Caki2 (cell line): Measurements from ENCODE around the gene MZT2A. TPM values are rescaled to one million over a fixed set of nuclear protein-coding genes. Genes with fewer than 3 reads are reported as not detected.
"Not testable (repeated sequence)": the region's sequence is repeated elsewhere in the genome, so short reads cannot be mapped to it uniquely, and the experiment has no call there.

Source experiments
- DNase-seq: peaks from one replicate; pipeline ENCODE4 v3.0.0-alpha.2; 2015; ENCODE audit warnings: low read depth
- in situ Hi-C: cut with HindIII; loops from 2 replicates; pipeline ENCODE4 v1.10.0; 2016; ENCODE audit warnings: low sequenced_read_pairs, low pct_unique_long_range_greater_than_20kb, mixed read lengths
- total RNA-seq: library from RNA; depleted of rRNA; stranded (reverse); fragments of >200 nt; shearing (Covaris generic); gene quantifications from 2 replicates; pipeline ENCODE4 v1.2.3, GENCODE V29; 2014; ENCODE audit warnings: low replicate concordance; rRNA removed

The MZT2A gene
- total RNA-seq, 1 experiment from 2014 or later: 282 TPM

DNA sequence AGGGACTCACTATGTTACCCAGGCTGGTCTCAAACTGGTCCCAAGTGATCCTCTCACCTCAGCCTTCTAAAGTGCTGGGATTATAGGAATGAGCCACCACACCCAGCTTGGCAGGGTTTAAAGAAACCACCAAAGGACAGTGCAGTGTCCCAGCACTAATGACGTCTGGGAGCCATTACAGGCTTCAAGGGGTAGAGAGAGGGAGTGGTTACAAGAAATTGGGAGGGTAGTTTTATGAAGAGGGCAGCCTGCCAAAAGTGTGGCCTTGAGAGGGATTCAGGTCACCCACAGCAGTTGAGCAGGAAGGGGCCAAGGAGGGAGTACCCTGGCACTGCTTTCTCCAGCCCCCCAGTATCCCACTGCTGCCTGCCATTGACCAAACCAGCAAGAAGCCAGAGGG is 15.0 kb downstream of the MZT2A start:
- in situ Hi-C loops, DNase-seq: not testable (repeated sequence)

DNA sequence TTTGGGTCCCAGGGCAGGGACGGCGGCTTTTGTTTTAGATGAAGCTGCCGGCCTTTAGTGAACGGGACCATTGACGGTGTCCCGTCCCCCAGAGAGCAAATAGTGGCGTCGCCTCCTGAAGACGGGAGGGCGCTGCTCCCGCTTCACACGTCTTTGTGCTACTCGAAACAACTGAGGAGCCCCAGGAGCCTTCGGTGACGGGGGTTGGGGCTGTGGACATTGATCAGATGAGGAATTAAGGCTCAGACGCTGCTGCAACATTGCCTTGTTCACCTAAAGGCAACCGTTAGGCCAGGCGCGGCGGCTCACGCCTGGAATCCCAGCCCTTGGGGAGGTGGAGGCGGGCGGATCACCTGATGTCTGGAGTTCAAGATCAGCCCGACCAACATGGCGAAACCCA is 15.8 kb downstream of the MZT2A start:
- in situ Hi-C loops, DNase-seq: not testable (repeated sequence)

GRCh38 chr2:131475831-131476230 is 16.4 kb downstream of the MZT2A start, which contains the start of gene TUBA3D:
TSS of gene TUBA3D (plus strand) at chr2:131476119. CDS start at chr2:131476200, 81 bp downstream.
- no peak for DNase-seq
- in situ Hi-C loops: no loop called here

GRCh38 chr2:131473266-131473665 is 18.9 kb downstream of the MZT2A start:
- in situ Hi-C loops, DNase-seq: not testable (repeated sequence)

DNA sequence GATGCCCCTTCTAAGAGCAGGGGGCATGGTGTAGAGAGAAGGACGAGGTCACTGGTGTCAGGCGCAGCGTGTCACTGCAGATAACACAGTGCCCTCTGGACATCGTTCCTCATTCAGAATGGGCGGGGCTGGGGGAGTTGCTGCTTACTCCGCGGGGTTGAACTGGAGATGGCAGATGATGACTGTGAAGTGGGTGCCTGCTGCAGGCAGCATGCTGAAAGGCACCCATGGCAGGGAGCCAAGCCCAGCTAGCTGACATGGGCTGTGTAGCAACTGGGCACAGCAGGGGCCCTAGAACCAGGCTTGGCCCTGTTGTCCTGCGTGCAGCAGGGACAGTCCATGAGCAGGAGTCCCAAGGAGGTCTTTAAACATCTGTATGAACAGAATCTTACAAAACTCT is 20.6 kb downstream of the MZT2A start:
- in situ Hi-C loops, DNase-seq: not testable (repeated sequence)

GRCh38 chr2:131470944-131471343 is 21.3 kb downstream of the MZT2A start:
- DNase-seq, in situ Hi-C loops: not testable (repeated sequence)

DNA sequence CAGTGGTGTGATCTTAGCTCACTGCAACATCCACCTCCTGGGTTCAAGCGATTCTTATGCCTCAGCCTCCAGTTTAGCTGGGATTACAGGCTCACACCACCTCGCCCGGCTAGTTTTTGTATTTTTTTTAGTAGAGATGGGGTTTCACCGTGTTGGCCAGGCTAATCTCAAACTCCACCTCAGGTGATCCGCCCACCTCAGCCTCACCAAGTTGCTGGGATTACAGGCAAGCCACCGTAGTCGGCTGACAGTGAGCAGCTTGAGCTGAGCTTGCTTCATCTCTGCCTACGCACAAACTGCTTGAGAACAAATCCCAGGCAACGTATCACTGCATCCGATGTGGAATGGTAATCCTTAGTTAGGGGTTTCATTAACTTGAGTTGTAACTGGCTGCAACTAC is 24.5 kb downstream of the MZT2A start:
- in situ Hi-C loops, DNase-seq: not testable (repeated sequence)

- in situ Hi-C loops, DNase-seq: not testable (repeated sequence)
These were observed 37.3 kb downstream of the MZT2A start for GRCh38 chr2:131454914-131455313.

DNA sequence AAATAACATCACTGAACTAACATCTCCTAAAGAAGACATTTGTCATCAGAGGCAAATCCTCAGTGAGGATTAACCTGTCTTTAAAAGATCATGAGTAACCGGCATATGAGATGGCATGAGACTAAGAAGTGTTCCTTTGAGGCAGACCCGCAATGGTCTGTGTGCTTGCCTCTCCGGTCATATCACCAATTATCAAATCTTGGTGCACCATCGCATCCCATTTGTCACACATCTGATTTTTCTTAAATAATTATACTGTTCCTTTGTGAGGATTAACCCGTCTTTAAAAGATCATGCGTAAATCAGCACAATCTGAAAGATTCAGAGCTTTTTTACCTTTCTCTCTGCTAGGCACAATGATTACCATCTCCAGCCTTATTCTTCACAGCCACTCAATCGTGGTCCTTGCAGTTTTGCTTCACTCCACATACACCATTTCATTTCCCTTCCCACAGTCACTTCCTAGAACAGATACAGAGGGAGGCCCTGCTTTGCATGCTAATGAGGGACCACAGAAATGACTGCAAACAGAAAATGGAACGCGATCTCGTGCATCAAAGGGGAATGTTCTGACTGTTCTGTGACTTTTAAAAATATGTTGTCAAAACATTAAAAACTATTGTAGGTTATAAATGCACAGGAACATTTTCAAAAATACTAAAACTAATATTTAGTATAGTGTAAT is 40.8 kb downstream of the MZT2A start:
- in situ Hi-C loops, DNase-seq: not testable (repeated sequence)

GRCh38 chr2:131447981-131448380 is 44.2 kb downstream of the MZT2A start:
- in situ Hi-C loops, DNase-seq: not testable (repeated sequence)

DNA sequence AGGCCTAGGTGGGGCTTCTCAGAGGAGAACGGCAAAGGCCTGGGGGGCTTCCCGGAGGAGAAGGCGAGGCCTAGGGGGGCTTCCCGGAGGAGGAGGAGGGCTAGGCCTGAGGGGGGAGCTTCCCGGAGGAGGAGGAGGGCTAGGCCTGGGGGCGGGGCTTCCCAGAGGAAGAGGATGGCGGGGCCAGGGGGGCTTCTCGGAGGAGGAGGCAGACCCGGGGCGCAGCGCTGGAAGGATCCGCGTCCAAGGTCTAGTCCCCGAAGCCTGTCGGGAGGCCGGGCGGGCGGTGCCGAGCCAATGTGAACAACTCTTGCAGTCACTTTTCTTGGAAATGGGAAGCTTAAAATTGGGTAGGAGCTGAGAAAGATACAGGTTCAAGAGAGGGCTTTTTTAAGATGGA is 46.3 kb downstream of the MZT2A start:
- DNase-seq: no peak
- in situ Hi-C loops: no loop called here

GRCh38 chr2:131445515-131445797 is 46.7 kb downstream of the MZT2A start:
- DNase-seq, in situ Hi-C loops: not testable (repeated sequence)

DNA sequence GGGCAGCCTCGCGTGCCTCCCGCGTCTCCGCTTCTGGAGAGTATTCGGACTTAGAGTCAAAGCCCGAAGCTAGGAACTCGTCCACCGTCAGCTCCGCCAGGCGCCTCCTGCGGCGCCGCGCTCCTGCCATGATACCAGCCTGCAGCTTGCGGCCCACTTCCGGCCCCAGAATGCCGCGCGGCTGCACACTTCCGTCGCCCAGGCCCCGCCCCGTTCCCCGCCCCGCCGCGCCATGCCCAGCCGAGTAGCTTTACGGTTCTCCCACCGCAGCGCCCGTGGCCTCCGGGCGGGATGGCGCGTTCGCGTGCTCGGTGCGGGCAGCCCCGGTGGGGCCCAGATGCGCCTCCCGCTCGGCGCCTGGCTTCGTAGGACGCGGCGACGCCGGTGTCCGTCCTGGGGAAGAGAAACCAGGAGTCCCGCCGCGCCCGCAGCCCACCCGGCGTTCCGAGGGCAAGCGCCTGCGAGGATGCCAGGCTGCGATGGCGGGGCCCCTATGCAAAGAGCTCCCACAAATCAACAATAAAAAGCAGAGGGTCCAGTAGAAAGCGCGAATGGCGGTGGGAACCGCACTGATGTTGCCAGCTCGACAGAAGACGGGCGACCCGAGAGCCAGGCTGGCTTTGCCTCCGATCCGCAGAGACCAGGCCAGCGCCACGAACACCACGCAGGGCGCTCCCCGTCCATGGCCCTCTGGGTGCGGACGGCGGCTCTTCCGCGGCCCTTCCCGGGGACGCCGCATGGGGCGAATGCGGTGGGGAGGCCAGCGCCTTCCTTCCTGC is 47.3 kb downstream of the MZT2A start:
- DNase-seq, in situ Hi-C loops: not testable (repeated sequence)

- in situ Hi-C loops, DNase-seq: not testable (repeated sequence)
These were observed 51.3 kb downstream of the MZT2A start for GRCh38 chr2:131440742-131441468.

Other genes with a start within 250 kb of the MZT2A start
- not detected in 2 replicates for gene RAB6D, start 128.2 kb downstream of the MZT2A start, total RNA-seq
- gene TUBA3D, start 16.3 kb downstream of the MZT2A start, total RNA-seq: not detected in 2 replicates
- gene CCDC74A, start 35.5 kb upstream of the MZT2A start, total RNA-seq: 57.2 and 58.7 TPM in 2 replicates